GM12878 (cell line): Measurements from ENCODE around the gene GSS. TPM values are rescaled to one million over a fixed set of nuclear protein-coding genes. Genes with fewer than 3 reads are reported as not detected.
A peak's percentile ranks its signal among the peaks of the same experiment; 100 is the strongest.

Experiments used
- ATAC-seq: fragments of 200-7000 bp; cut with Tn5 transposase; 3 replicates; pipeline ENCODE4 v1.9.1; 2020; ENCODE audit warnings: mild to moderate bottlenecking, moderate library complexity
- BruUV-seq: library from RNA; stranded (reverse); fragments of 400-500 nt; replicated peaks from 2 replicates; lab custom pipeline; 2021; lab: Mats Ljungman, UMichigan
- CTCF ChIA-PET: fragments of 300-600 bp; sonication (Branson Sonifier 250); formaldehyde crosslinking; extraction: SDS; loops from one replicate; lab custom pipeline; 2021; ENCODE audit warnings: inconsistent platforms; lab: Yijun Ruan, JAX
- POLR2A ChIA-PET: fragments of 350-600 bp; formaldehyde crosslinking; extraction: SDS; loops from one replicate; lab custom pipeline; 2021; ENCODE audit warnings: inconsistent platforms; lab: Charles Lee
- RAD21 ChIA-PET: fragments of 300-600 bp; sonication (Branson Sonifier 250); formaldehyde crosslinking; loops from one replicate; lab custom pipeline; 2023; ENCODE audit warnings: antibody characterized with exemption; ENCODE audit not compliant: unreplicated experiment; lab: Charles Lee
- SMC1A ChIA-PET: fragments of 300-600 bp; sonication (Branson Sonifier 250); formaldehyde crosslinking; loops from one replicate; lab custom pipeline; 2023; ENCODE audit not compliant: unreplicated experiment, uncharacterized antibody; lab: Charles Lee
- DNase-seq: peaks from one replicate; pipeline ENCODE4 v3.0.0-alpha.2; 2011; ENCODE audit warnings: low read depth, low spot score
- FAIRE-seq: peaks from 3 replicates; lab custom pipeline; 2011; peaks lifted over from hg19 to GRCh38; lab: Jason Lieb, UNC
- H2AFZ ChIP-seq: 2 replicates; pipeline ENCODE4 v1.6.0; 2011; ENCODE audit warnings: low read depth, low read length, control low read depth; ENCODE audit not compliant: control insufficient read depth
- H3K27ac ChIP-seq: 2 replicates; pipeline ENCODE4 v1.5.1; 2011; ENCODE audit warnings: control low read depth; ENCODE audit not compliant: control insufficient read depth, insufficient read depth
- H3K27me3 ChIP-seq, 2 experiments: replicated peaks in 1 of 2; 2 replicates each; pipeline versions ENCODE4 v1.6.0 to v1.6.1; 2011; ENCODE audit warnings: low read length in 1 of 2; ENCODE audit not compliant: control insufficient read depth in 2 of 2, insufficient read depth in 2 of 2
- H3K36me3 ChIP-seq, 2 experiments: 2 replicates each; pipeline ENCODE4 v1.5.1; 2011; ENCODE audit warnings: low read length in 1 of 2; ENCODE audit not compliant: control insufficient read depth in 2 of 2, insufficient read depth in 2 of 2
- H3K4me1 ChIP-seq: 2 replicates; pipeline ENCODE4 v1.6.1; 2011; ENCODE audit warnings: mild to moderate bottlenecking, low read length, moderate library complexity, mixed read lengths; ENCODE audit not compliant: control insufficient read depth, insufficient read depth
- H3K4me2 ChIP-seq: 2 replicates; pipeline ENCODE4 v1.6.0; 2011; ENCODE audit warnings: control low read depth; ENCODE audit not compliant: control insufficient read depth, insufficient read depth
- H3K4me3 ChIP-seq: fragments of 200-600 bp; sonication (generic); 2 replicates; pipeline ENCODE4 v1.5.1; 2016
- H3K79me2 ChIP-seq: 2 replicates; pipeline ENCODE4 v1.6.0; 2011; ENCODE audit warnings: low read length; ENCODE audit not compliant: control insufficient read depth, insufficient read depth
- H3K9ac ChIP-seq: 2 replicates; pipeline ENCODE4 v1.8.0; 2011; ENCODE audit warnings: low read length, control low read depth, mixed read lengths; ENCODE audit not compliant: control insufficient read depth, insufficient read depth
- H3K9me3 ChIP-seq: replicated peaks from 3 replicates; pipeline ENCODE4 v1.5.1; 2011; ENCODE audit warnings: mild to moderate bottlenecking, low read length; ENCODE audit not compliant: control insufficient read depth, insufficient read depth
- H4K20me1 ChIP-seq: 2 replicates; pipeline ENCODE4 v1.6.0; 2011; ENCODE audit not compliant: control insufficient read depth, insufficient read depth
- BHLHE40 ChIP-seq, 2 experiments: fragments of 450-650 bp in 1 of 2; IDR thresholded peaks; 2 replicates each; pipeline ENCODE4 v1.6.1; 2011 to 2017; ENCODE audit warnings: low read depth in 2 of 2, borderline replicate concordance in 1 of 2, improper control_type of control experiment in 1 of 2, low read length in 1 of 2, mild to moderate bottlenecking in 1 of 2
- E2F4 ChIP-seq: IDR thresholded peaks from 2 replicates; pipeline ENCODE4 v1.6.1; 2012; ENCODE audit warnings: low read depth, low read length, improper control_type of control experiment
- PML ChIP-seq: IDR thresholded peaks from 2 replicates; pipeline ENCODE4 v1.6.1; 2012; ENCODE audit warnings: low read length, inconsistent platforms
- POLR2A ChIP-seq: IDR thresholded peaks from 2 replicates; pipeline ENCODE4 v1.6.1; 2011; ENCODE audit warnings: low read depth, mild to moderate bottlenecking, low read length
- POU2F2 ChIP-seq: IDR thresholded peaks from 3 replicates; pipeline ENCODE4 v1.6.1; 2011; ENCODE audit warnings: low read depth, mild to moderate bottlenecking, low read length, borderline replicate concordance
- SRF ChIP-seq, 2 experiments: IDR thresholded peaks; 2 replicates each; pipeline ENCODE4 v1.6.1; 2011; ENCODE audit warnings: low read depth in 2 of 2, low read length in 2 of 2, mild to moderate bottlenecking in 1 of 2, moderate library complexity in 1 of 2
- WGBS: methylation state at CpG from one replicate; pipeline ENCODE4 v1.1.6; 2016; ENCODE audit warnings: low lambda C conversion rate; ENCODE audit not compliant: insufficient replicate concordance, insufficient coverage; ENCODE audit errors: missing lambda C conversion rate; 5-methylcytosine and 5-hydroxymethylcytosine counted together
- in situ Hi-C: fragments of 300-500 bp; cut with MboI; formaldehyde crosslinking; loops from 9 replicates; pipeline ENCODE4 v1.14.3; 2018; ENCODE audit warnings: mixed read lengths
- intact Hi-C: fragments of 100-400 bp; cut with micrococcal nuclease; formaldehyde crosslinking; loops from one replicate; pipeline ENCODE4 v1.14.2; 2022; ENCODE audit not compliant: unreplicated experiment
- polyA plus RNA-seq, 11 experiments: library from polyadenylated mRNA; depleted of rRNA in 4 of 11; unstranded in 6 of 11; stranded (reverse) in 5 of 11; fragments of >200 nt; fragmentation: Nextera tagmentation in 4 of 11; fragmentation: Illumina TruSeq in 1 of 11; extraction: Ambion mirVana in 4 of 11; extraction: Trizol in 1 of 11; gene quantifications; 1 replicate in 1 of 11; 2 replicates in 10 of 11; pipeline versions ENCODE4 v1.2.1 to v1.2.3, GENCODE V29; 2011 to 2016; ENCODE audit warnings: inconsistent platforms in 2 of 11, missing spikeins in 2 of 11, low read depth in 1 of 11
- total RNA-seq, 4 experiments: library from RNA; depleted of rRNA in 3 of 4; stranded (reverse); fragments of >200 nt in 3 of 4; fragmentation: Illumina TruSeq in 1 of 4; extraction: Trizol in 1 of 4; gene quantifications; 2 replicates each; pipeline versions ENCODE4 v1.2.1 to v1.2.3, GENCODE V29; 2013 to 2021
- TF ChIP-seq, protein P1 (sequence below): fragments of 450-650 bp; IDR thresholded peaks from 2 replicates; pipeline ENCODE4 v1.6.1; 2016; ENCODE audit warnings: mild to moderate bottlenecking

GSS gene
- total and polyA plus RNA-seq, 10 of the 15 experiments (the other 5 are each of a cell fraction or from before 2014, with no cell fraction given) = 12.7 to 120 (median 67.4) TPM

DNA sequence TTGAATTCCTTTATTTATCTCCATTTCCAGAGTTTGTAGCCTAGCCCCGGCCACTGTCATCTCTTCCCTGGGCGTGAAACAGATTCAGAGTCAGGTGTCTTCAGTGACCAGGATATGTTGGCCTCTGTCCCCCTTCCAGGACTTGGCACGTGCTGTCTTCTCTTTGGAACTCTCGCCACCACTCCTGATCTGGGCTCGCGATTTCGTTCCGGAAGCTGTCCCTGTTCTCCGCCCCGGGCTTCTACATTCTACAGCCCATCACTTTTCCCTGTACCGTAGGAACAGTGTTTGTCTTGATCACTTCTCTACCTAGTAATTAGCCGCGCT lies 739 bp downstream of the GSS start:
- no peaks in the 10 kb centered on the region; a peak in 1 of 4 replicates for H3K36me3 ChIP-seq
- ChIA-PET SMC1A (interaction anchor here (1.3 to 3.5 kb wide), 2 partner anchors 22 to 79 kb away, joined by 3 to 16 read pairs; no protein-coding TSS in a partner anchor), RAD21 (interaction anchor here (0.5 to 6.2 kb wide), 2 partner anchors 74 to 80 kb away, joined by 6 to 71 read pairs; partner anchors contain the start of genes ACSS2 and GGT7), POLR2A (interaction anchor here (1.4 to 1.7 kb wide), 2 partner anchors 78 to 80 kb away, joined by 6 to 8 read pairs; partner anchors contain the start of gene ACSS2), CTCF (interaction anchor here (1.1 to 5.9 kb wide), 2 partner anchors 81 to 119 kb away, joined by 3 to 99 read pairs; partner anchors contain the start of genes ACSS2 and GGT7)
- 0 out of 2 replicates have a peak, but pooled peaks cover 2% of the 10 kb centered on the region for H3K79me2 ChIP-seq
- in situ Hi-C loops = loop anchor here (5.0 kb wide), 2 partner anchors 83 to 123 kb away; partner anchors contain the start of gene GGT7
- peak overlapping the region; percentile 74 for H3K27ac ChIP-seq
- DNase-seq (no peak), ATAC-seq (no peak), FAIRE-seq (no peak)
- no peaks in the 10 kb centered on the region for H4K20me1 ChIP-seq
- H3K9ac ChIP-seq = peak overlapping the region; percentile 72
- TF ChIP-seq POU2F2 = no peak
- TF ChIP-seq PML = 0 out of 2 replicates have a peak, but pooled peaks have one; percentile 3
- no peak for TF ChIP-seq E2F4
- TF ChIP-seq BHLHE40 (IDR thresholded peaks at IDR 0.05; ENCODE audit: borderline replicate concordance in 1 of 2, low read depth in 2 of 2, low read length in 1 of 2) = peak; percentile 50 to 79; a peak in 2 of 4 replicates
- TF ChIP-seq, protein P1, sequence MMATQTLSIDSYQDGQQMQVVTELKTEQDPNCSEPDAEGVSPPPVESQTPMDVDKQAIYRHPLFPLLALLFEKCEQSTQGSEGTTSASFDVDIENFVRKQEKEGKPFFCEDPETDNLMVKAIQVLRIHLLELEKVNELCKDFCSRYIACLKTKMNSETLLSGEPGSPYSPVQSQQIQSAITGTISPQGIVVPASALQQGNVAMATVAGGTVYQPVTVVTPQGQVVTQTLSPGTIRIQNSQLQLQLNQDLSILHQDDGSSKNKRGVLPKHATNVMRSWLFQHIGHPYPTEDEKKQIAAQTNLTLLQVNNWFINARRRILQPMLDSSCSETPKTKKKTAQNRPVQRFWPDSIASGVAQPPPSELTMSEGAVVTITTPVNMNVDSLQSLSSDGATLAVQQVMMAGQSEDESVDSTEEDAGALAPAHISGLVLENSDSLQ = no peak
- no peak for TF ChIP-seq POLR2A
- TF ChIP-seq SRF (IDR thresholded peaks at IDR 0.05; ENCODE audit: low read depth in 2 of 2, low read length in 2 of 2) = no peak
- H3K9me3 ChIP-seq = no peaks in the 10 kb centered on the region
- H3K4me3 ChIP-seq = peak overlapping the region; percentile 86
- intact Hi-C loops = loop anchor here (1.0 to 5.0 kb wide), 2 partner anchors 79 to 252 kb away; partner anchors contain the start of gene ACSS2
- H3K4me2 ChIP-seq = peak overlapping the region; percentile 51
- WGBS = 32% methylated on average over 13 of the region's 13 CpGs
- no TSS peak for BruUV-seq
- peak overlapping the region; percentile 65 for H2AFZ ChIP-seq
- no peaks in the 10 kb centered on the region for H3K27me3 ChIP-seq
- peaks cover 8% of the 10 kb centered on the region for H3K4me1 ChIP-seq
